Measurements from ENCODE around the gene PVRIG. TPM values are rescaled to one million over a fixed set of nuclear protein-coding genes. Genes with fewer than 3 reads are reported as not detected.
"Not testable (repeated sequence)": the region's sequence is repeated elsewhere in the genome, so short reads cannot be mapped to it uniquely, and the experiment has no call there.

The PVRIG gene
- total RNA-seq, 1 experiment from 2014 or later = not detected

- DNase-seq (ENCODE audit: low spot score); H3K27me3 ChIP-seq (replicated peaks; ENCODE audit: insufficient read depth, low read depth, low read length, poor library complexity); H3K36me3 ChIP-seq (ENCODE audit: insufficient read depth, low read length, poor library complexity, severe bottlenecking); intact Hi-C loops (cut with micrococcal nuclease; ENCODE audit: unreplicated experiment); H3K4me3 ChIP-seq (ENCODE audit: low read depth, low read length, poor library complexity, severe bottlenecking); CTCF ChIA-PET; H3K4me1 ChIP-seq (ENCODE audit: insufficient read depth, low read length, poor library complexity, severe bottlenecking); BruUV-seq (replicated peaks); H3K9me3 ChIP-seq (ENCODE audit: low read depth, low read length, poor library complexity, severe bottlenecking); POLR2A ChIA-PET (ENCODE audit: low non-redundant PET); H3K27ac ChIP-seq (ENCODE audit: low read depth, low read length, poor library complexity, severe bottlenecking): not testable (repeated sequence)
Observed at GRCh38 chr7:100182616-100183015, 37.1 kb upstream of the PVRIG start.

GRCh38 chr7:100183090-100183489 lies 36.7 kb upstream of the PVRIG start:
- BruUV-seq (replicated peaks); H3K36me3 ChIP-seq (ENCODE audit: insufficient read depth, low read length, poor library complexity, severe bottlenecking); intact Hi-C loops (cut with micrococcal nuclease; ENCODE audit: unreplicated experiment); H3K4me1 ChIP-seq (ENCODE audit: insufficient read depth, low read length, poor library complexity, severe bottlenecking); H3K27ac ChIP-seq (ENCODE audit: low read depth, low read length, poor library complexity, severe bottlenecking); DNase-seq (ENCODE audit: low spot score); H3K9me3 ChIP-seq (ENCODE audit: low read depth, low read length, poor library complexity, severe bottlenecking); POLR2A ChIA-PET (ENCODE audit: low non-redundant PET); H3K27me3 ChIP-seq (replicated peaks; ENCODE audit: insufficient read depth, low read depth, low read length, poor library complexity); CTCF ChIA-PET; H3K4me3 ChIP-seq (ENCODE audit: low read depth, low read length, poor library complexity, severe bottlenecking): not testable (repeated sequence)

GRCh38 chr7:100185726-100186125 lies 34.0 kb upstream of the PVRIG start:
- BruUV-seq (replicated peaks) = no TSS peak

GRCh38 chr7:100189061-100189460 lies 30.7 kb upstream of the PVRIG start:
- intact Hi-C loops (cut with micrococcal nuclease; ENCODE audit: unreplicated experiment) = no loop called here
- H3K36me3 ChIP-seq (ENCODE audit: insufficient read depth, low read length, poor library complexity, severe bottlenecking) = no peaks in the 10 kb centered on the region

More at GRCh38 chr7:100185726-100186125, 34.0 kb upstream of the PVRIG start:
- H3K36me3 ChIP-seq (ENCODE audit: insufficient read depth, low read length, poor library complexity, severe bottlenecking) = no peaks in the 10 kb centered on the region
- H3K27me3 ChIP-seq (replicated peaks; ENCODE audit: insufficient read depth, low read depth, low read length, poor library complexity) = no peaks in the 10 kb centered on the region
- no peak for DNase-seq (ENCODE audit: low spot score)
- ChIA-PET CTCF (no interaction called here), POLR2A (ENCODE audit: low non-redundant PET) (no interaction called here)
- peaks cover 6% of the 10 kb centered on the region for H3K4me1 ChIP-seq (ENCODE audit: insufficient read depth, low read length, poor library complexity, severe bottlenecking)
- TF ChIP-seq EZH2 (IDR thresholded peaks at IDR 0.05; ENCODE audit: borderline replicate concordance, low read depth, low read length, poor library complexity, severe bottlenecking) (no peak), CTCF (conservative IDR thresholded peaks at IDR 0.05; ENCODE audit: low read depth, low read length) (no peak)
- H3K27ac ChIP-seq (ENCODE audit: low read depth, low read length, poor library complexity, severe bottlenecking) = no peak overlapping the region
- H3K9me3 ChIP-seq (ENCODE audit: low read depth, low read length, poor library complexity, severe bottlenecking) = no peaks in the 10 kb centered on the region
- H3K4me3 ChIP-seq (ENCODE audit: low read depth, low read length, poor library complexity, severe bottlenecking) = no peak overlapping the region
- intact Hi-C loops (cut with micrococcal nuclease; ENCODE audit: unreplicated experiment) = no loop called here

More at GRCh38 chr7:100189061-100189460, 30.7 kb upstream of the PVRIG start:
- no TSS peak for BruUV-seq (replicated peaks)
- H3K9me3 ChIP-seq (ENCODE audit: low read depth, low read length, poor library complexity, severe bottlenecking) = no peaks in the 10 kb centered on the region
- POLR2A ChIA-PET (ENCODE audit: low non-redundant PET) = no interaction called here
- CTCF ChIA-PET = no interaction called here
- TF ChIP-seq CTCF (conservative IDR thresholded peaks at IDR 0.05; ENCODE audit: low read depth, low read length) = peak; percentile 29; the same call in 1 of the 2 replicates
- TF ChIP-seq EZH2 (IDR thresholded peaks at IDR 0.05; ENCODE audit: borderline replicate concordance, low read depth, low read length, poor library complexity, severe bottlenecking) = no peak
- no peak overlapping the region for H3K27ac ChIP-seq (ENCODE audit: low read depth, low read length, poor library complexity, severe bottlenecking)
- DNase-seq (ENCODE audit: low spot score) = no peak
- no peaks in the 10 kb centered on the region for H3K27me3 ChIP-seq (replicated peaks; ENCODE audit: insufficient read depth, low read depth, low read length, poor library complexity)
- peaks cover 11% of the 10 kb centered on the region for H3K4me1 ChIP-seq (ENCODE audit: insufficient read depth, low read length, poor library complexity, severe bottlenecking)
- H3K4me3 ChIP-seq (ENCODE audit: low read depth, low read length, poor library complexity, severe bottlenecking) = no peak overlapping the region
